ENCODE results near the gene NUDT4.
"Not testable (repeated sequence)": the region's sequence is repeated elsewhere in the genome, so short reads cannot be mapped to it uniquely, and the experiment has no call there.

DNA sequence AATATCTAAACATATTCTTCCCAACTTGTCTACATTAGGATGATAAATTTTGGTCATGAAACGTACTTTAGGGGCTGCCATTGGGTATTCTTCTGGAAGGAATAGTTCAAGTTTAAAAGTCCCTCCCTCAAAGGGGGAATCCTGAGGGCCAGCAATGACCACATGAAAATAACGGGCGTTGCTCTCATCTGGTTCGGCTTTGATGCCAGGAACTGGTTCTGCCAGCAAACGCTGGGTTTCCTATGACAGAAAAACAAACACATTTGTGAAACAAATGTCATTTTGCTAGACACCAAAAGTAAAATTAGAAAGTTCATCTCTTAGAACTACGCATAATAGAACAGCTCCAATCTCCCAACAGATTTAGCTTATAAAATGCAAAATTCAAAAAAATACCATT is 33.3 kb downstream of the NUDT4 start:
- TF ChIP-seq, protein P1, sequence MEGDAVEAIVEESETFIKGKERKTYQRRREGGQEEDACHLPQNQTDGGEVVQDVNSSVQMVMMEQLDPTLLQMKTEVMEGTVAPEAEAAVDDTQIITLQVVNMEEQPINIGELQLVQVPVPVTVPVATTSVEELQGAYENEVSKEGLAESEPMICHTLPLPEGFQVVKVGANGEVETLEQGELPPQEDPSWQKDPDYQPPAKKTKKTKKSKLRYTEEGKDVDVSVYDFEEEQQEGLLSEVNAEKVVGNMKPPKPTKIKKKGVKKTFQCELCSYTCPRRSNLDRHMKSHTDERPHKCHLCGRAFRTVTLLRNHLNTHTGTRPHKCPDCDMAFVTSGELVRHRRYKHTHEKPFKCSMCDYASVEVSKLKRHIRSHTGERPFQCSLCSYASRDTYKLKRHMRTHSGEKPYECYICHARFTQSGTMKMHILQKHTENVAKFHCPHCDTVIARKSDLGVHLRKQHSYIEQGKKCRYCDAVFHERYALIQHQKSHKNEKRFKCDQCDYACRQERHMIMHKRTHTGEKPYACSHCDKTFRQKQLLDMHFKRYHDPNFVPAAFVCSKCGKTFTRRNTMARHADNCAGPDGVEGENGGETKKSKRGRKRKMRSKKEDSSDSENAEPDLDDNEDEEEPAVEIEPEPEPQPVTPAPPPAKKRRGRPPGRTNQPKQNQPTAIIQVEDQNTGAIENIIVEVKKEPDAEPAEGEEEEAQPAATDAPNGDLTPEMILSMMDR (IDR thresholded peaks at IDR 0.05; ENCODE audit: insufficient read depth, low read depth, low read length), result not testable (repeated sequence)
- TF ChIP-seq EZH2 (IDR thresholded peaks at IDR 0.05; ENCODE audit: insufficient read depth, low read length), result not testable (repeated sequence)

All from astrocyte (in vitro differentiated cells and primary cell).